GM21367 (cell line): ENCODE results near the gene MAB21L4.

Experiments
- ATAC-seq: cut with Tn5 transposase; IDR thresholded peaks from one replicate; pipeline ENCODE4 v1.9.1; 2021; ENCODE audit not compliant: unreplicated experiment

Gene MAB21L4

DNA sequence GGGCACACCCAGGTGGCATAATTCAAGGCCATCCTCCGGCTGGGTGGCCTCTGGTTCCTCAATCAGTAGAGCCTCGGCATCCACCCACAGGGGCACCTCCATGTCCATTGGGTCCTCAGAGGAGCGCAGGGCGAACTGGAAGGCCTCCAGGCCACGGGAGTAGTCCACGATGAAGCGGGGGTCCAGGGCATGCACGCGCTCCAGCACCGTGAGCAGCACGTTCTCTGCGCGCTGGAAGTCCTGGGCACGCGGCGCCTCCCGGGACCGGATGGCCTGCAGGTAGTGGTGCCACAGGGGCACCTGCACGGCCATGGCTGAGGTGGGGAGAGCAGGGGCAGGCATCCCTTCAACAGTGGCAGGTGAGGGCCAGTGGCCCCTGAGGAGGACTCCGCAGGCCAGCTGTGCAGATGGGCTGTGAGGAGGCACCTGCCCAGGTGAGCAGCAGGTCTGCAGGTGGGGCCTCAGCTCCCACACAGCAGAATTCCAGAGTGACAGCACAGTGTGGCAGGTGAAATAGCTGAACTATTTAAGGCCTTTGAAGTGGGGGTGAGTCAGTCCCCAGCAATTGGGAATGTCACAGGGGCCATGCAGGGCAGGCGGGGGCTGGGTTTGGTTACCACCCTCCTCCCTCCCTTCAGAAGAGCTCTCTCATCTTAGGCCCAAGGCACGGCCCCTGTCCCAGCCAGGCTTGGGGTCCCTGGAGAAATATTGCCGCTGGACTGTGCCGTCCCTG, at the start of gene MAB21L4:
TSS of gene MAB21L4 (minus strand) at position 501 of the 733 bp plus-strand sequence. CDS start at position 342, 159 bp downstream.
- no peak for ATAC-seq

DNA sequence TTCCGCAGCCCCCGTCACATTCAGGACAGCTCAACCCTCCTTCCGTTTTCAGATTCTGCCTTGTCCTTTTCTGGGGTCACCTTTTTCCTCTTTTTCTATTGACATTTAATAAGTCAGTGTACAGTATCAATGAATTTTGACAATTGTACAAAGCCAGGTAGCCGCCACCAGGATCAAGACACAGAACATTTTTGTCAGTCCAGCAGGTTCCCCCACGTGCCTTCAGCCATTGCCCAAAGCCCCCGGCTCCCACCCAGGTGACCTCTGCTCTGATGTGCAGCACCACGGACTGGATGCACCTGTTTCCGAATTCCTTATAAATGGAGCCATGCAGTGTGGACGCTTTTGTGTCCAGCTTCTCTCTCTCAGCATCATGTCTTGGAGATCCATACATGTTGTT, 40.1 kb upstream of the MAB21L4 start:
- no peak for ATAC-seq

DNA sequence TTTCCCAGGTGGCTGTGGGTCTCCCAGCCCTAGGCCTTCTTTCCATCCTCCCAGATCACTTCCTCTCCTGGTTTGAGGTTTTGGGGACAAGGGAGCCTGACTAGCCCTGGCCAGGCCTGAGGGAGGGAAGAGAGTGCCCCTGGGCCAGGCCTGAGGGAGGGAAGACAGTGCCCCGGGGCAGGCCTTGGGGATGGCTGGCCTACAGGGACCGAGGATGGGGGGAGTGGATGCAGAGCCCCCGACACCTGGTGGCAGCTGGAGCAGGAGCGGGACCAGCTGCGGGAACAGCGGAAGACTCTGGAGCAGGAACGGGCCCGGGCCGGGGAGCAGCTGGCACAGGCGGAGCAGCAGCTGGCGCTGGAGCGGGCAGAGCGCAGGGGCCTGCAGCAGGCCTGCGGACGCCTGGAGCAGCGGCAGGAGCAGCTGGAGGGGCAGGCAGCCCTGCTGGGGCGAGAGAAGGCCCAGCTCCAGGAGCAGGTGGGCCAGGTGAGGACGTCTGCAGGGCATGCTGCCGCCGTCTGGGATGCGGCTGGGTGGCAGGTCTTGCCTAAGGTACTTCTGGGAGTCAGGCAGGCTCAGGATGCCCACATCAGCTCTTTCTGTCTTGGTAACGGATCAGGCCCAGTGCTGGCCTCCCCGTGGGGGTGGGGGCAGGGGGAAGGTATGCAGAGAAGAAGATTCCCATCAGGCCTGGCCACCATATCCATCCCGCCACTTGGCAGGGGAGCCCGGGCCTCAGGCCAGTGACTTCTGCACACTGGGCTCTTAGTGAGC, 39.3 kb upstream of the MAB21L4 start:
- no peak for ATAC-seq

DNA sequence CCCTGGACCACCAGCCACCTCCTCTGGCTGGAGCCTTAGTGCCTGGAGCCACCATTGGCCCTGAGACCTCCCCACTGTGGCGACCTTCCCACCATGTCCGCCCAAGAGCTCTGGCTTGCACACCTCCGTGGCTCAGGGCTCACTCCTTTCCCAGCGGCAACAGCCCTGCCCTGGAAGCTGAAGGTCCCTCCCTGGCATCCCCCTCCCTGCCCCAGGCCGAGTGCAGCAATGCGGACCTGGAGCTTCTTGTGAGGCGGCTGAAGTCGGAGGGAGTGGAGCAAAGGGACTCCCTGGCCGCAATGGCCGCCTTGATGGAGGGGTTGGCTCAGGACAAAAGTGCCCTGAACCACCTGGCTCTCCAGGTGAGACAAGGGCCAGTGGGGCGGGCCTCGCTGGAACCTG, 38.7 kb upstream of the MAB21L4 start:
- no peak for ATAC-seq

DNA sequence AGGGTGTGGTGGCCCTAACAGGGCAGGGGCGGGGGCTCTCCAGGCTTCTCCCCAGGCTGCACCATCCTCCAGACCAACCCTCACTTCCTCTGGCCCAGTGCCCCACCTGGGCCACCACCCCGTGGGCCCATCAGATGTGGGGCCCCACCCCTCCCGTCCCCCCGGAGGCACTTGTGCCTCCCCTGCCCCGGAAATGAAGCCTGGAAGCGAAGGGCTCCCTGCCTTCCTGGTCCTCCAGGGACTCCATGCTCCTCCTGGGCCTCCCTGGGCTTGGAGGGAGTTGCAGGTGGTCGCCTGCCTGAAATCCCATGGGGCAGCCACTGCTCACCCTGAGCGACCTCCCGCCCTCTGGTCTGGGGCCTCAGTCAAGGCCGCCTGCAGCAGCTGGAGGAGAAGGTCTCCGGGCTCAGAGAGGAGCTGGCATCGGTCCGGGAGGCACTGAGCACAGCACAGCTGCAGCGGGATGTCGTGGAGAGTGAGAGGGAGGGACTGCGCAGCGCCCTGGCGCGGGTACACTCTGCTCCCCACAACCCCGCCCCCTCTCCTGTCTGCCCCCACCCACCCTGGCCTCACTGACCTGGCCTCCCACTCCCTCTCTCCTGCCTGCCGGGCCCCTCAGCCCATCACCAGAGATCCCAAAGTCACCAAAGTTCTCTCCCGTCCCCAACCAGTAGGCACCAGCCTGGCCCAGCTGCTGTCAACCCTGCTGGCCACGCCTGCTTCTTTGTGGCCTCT, 38.2 kb upstream of the MAB21L4 start:
- ATAC-seq, result no peak

DNA sequence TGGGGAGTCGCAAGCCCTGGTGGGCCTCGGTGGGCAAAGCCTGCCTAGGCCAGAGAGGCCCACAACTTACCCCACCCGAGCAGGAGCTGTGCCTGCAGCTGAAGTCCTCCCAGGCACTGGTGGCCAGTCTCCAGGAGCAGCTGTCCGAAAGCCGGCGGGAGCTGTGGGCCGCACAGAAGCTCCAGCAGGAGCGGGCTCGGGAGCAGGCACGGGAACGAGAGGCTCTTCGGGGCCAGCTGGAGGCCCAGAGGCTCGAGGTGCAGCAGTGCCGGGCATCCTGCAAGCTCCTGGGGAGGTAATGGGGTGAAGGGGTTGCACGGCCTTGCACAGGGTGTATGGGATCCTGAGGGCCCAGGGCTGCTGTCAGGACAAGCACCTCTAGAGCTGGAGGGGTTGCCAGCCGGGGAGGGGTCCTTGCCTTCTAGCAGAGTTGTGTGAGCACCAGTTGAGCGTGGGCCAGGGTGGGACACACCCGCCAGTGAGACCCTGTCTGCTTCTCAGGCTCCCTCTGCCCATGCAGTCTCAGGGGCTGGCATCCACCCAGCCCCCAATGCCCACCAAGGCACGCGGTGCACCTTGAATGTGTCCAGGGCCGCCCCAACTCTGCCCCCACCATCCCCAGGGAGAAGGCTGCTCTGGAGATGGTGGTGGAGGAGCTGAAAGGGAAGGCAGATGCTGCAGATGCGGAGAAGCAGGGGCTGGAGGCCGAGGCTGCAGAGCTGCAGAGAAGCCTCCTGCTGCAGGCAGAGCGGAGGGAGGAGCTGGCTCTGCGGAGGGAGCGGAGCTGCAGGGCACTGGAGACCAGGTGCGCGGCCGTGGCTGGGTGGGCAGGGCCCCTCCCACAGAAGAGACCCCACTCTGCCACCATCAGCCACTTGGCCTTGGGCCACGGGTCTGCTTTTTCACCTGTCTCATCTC, 37.4 kb upstream of the MAB21L4 start:
- no peak for ATAC-seq

DNA sequence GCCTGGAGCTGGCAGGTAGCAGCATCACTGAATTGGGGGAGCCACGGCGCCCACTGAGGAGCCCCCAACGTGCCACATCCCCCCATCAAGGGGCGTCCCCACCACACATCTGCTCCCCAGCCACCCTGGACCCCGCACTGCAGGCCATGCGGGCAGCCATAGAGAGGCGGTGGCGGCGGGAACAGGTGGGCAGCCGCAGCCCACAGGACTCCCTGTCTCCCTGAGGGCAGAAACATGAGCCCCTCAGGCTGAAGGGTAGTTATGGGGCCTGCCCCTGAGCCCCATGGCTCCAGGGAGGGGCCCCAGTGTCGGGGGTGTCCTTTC, 36.7 kb upstream of the MAB21L4 start:
- ATAC-seq, result no peak

DNA sequence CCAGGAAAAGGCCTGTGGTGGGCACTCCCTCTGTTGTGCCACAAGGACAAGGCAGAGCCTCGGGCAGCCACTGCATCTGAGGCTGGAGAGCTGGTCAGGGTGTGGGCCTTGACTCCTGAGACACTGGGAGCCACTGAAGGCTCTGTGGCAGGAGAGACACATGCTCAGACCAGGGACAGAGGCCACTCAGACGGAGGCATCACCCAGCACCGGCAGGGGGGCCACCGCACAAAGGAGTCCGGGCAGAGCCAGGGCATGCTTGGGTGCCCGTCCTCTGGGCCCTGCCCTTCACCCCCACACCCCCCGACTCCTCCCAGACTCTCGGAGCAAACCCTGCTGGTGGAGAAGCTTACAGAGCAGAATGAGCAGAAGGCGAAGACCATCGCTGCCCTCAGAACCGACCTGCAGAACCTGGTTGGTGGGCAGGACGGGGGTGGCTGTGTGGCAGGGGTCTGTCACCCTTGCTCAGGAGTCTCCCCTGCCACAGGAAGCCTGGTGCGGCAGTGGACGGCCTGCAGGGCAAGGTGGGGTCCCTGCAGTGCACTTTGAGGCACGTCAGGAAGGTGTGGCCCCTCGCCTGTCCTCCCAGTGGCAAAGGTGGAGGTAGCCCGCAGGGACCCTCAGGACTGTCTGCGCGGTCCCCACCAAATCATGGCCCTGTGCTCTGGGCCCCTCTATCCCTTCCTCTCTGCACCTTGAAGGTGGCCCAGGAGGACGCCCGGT, 36.2 kb upstream of the MAB21L4 start:
- ATAC-seq, result no peak

DNA sequence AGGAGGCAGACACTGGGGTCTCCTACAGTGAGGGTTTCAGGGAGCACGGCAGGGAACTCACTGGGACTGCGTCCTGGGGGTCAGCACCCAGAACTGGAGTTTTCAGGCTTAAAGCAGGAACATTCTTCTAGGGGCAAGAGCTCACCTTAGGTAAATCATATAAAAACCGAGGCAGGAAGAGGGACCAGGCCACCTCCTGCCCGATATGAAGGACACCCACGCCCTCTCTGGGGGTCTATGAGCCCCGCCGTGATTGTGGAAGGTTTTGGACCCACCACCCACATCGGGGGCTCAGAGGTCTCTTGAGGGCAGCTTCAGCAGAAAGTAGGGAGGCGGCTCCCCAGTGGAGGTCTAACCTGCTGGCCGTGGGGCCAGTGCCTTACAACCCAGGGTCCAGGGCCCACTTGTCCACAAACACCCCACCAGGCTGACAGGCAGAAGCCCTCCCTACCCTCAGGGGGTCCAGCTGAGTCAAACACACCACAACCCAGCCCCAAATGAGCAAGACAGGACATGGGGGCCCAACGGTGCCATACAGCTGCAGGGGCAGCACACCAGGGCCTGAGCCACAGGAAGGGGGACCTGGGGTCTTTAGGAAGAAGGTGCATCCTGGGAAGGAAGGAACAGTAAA, 35.5 kb upstream of the MAB21L4 start:
- no peak for ATAC-seq

DNA sequence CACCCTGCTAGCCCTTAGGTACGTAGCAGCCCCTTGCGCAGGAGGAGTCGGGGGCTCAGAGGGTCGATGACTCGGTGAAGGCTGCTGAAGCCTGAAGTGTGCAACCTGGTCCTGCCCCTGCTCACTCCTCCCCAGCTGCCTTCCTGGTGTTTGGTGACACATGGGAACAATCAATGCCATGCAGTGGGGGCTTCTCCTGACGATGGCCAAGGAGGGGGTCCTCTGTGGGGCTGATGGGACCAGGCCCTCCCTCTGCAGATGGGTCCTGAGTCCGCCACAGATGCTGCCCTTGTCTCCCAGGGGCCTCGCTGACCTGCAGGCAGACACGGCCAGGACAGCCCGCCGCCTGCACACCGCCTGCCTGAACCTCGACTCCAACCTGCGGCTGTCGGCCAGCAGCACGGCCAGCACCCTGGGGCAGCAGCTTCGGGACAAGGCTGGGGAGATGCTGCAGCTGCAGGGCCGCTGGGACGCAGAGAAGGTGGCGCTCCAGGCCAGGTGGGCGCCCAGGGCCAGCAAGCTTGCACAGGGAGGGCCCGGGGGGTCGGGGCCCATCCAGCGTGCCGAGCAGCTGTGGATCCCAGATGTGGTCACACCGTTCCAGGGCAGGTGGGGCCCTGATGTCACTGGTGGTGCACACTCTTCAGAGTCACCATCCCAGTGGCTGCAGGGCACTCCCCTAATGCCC, 34.8 kb upstream of the MAB21L4 start:
- ATAC-seq, result no peak

DNA sequence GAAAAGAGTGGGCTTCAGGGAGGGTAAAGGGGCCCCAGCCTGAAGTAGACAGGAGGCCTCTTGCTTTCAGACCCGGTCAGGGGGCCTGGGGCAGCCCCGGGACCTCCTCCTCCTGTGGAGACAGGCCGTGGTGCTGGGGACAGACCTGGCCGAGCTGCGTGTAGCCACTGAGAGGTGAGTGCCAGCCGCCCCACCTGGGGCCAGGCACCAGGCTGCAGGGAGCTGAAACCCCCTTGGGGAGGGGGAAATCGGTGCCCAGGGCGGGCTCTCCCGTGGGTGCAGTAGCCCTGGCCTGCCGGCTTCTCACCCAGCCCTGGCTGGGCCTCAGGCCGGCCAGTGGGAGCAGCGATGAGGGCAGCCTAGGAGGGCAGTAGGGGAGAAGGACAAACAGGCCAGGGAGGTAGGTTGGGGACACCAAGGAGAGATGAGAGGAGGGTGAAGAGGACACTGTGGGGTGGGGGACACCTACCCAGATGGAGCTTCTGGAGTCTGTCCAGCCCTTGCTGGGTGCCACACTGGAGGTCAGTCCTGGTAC, 34.2 kb upstream of the MAB21L4 start:
- ATAC-seq, result no peak

DNA sequence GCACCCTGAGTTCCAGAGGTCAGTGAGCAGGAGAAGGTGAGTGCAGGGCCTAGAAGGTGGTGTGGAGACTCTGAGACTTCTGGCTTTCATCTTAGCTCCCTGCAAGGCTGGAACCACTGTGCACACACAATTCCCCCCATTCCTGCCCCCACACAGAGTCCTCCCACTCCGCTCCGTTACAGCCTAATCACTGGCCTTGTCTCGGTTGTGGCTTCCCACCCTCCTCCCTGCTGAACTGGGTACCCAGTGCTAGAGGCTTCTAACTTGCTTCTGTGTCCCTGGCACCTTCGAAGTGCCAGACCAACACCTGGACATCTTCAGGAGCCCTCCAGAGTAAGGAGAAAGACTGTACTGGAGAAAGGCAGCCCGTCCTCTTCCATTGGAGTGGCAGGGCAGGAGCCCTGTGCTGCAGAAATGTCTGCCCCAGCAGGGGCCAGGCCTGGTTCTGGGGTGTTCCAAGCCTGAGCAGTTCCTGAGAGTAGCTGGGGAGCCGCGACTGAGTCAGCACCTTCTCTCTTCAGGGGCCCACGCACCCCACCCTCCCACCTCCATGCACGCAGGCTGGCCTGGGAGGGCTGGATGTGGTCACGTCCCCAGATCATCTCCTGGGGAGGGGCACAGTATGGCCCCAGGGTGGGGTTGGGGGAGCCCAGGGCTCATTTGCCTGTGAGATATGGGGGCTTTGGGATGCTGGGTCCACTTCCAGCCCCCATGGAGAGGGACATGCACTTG, 33.6 kb upstream of the MAB21L4 start:
- no peak for ATAC-seq

DNA sequence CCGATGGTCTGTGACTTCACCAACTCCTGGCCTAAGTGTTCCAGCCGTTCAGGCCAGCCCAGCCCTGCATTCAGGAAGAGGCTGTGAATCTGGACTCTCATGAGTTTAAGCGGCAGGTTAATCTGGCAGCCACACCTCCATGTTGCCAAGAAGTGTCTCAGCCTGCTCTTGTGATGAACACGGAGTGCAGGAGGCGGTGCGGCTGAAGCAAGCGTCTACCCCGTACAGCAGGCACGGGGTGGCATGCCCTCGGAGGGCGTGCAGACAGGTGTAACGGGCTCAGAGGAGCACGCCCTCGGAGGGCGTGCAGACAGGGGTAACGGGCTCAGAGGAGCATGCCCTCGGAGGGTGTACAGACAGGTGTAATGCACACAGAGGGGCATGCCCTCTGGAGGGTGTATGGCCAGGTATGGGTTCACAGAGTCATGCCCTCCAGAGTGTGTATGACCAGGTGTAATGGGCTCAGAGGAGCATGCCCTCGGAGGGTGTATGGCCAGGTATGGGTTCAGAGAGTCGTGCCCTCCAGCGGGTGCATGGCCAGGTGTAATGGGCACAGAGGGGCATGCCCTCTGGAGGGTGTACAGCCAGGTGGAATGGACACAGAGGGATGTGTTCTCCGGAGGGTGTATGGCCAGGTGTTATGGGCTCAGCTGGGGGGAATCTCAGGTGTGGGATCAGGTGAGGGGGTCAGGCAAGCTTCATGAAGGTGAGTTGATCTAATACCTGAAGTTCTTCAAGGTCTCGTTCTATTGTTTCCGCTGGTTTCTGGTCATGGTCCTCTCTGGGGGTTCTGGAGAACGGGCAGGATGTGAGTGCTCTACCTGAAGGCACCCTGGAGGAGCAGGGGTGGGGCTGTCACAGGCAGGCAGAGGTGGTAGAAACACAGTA, 32.8 kb upstream of the MAB21L4 start:
- ATAC-seq, result no peak

DNA sequence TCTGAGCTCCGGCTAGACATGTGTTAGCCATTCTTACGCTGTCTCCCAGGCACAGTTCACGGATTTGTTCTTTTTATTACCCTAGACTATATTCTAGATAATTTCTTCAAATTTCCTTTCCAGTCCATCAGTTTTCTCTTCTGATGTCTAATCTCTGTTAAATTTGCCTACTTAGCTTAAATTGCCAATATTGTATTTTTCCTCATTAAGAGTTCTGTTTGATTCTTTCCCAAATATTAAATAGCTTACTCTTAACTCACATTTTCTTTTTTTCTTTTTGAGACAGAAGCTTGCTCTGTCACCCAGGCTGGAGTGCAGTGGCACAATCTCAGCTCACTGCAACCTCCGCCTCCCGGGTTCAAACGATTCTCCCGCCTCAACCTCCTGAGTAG, 31.4 kb upstream of the MAB21L4 start:
- no peak for ATAC-seq

DNA sequence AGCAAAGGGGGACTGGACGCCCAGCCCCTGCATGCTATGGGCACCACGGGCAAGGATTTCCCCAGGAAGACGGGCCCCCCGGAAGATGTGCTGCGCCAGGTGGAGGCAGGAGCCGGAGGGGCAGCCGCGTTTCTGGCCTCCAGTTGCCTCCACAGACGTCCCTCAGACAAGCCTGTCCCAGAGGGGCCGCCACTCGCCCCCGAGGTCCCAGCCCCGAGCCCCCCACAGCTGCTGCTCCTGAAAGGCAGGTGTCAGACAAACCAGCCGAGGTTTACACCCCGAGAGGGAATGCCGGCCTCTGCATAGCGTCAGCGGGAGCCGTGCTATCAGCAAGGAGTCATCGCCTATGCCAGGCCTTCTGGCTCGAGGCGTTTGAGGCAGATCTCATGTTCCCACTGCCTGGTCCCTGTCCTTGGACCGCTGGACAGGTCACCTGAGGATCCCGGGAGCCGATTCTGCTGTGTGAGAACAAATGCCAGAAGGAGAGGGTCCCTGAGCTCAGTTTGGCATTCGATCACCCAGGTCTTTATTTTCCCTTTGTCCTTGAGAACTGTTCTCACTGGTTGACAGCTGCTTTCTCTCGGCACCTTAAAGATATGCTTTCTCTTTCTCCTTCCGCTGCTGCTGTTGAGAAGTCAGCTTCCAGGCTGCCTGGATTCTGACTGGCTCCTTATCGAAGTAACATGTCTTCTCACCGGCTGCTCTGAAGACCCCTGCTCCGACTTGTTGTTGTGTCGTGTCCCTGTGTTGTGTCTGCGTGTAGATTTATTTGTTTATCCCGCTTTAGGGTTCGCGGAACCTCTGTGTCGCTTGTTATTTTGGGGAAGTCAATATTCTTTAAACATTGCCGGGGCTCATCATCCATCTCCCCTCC, 30.8 kb upstream of the MAB21L4 start:
- no peak for ATAC-seq
